ENCODE results near the gene SNX24.

GRCh38 chr5:122957457-122957856 is 112.0 kb downstream of the SNX24 start:
- no peak for TF ChIP-seq CTCF (IDR thresholded peaks at IDR 0.05)
- TF ChIP-seq POLR2A (IDR thresholded peaks at IDR 0.05) = no peak
